Rectal smooth muscle tissue (tissue), 1 donor: Measurements from ENCODE around the gene LUC7L.

Source experiments
- H3K27ac ChIP-seq: one replicate; pipeline ENCODE4 v1.7.0; 2013; ENCODE audit warnings: low read depth, low read length, inconsistent platforms
- H3K27me3 ChIP-seq: one replicate; pipeline ENCODE4 v1.7.0; 2013; ENCODE audit warnings: low read length; ENCODE audit not compliant: control insufficient read depth, insufficient read depth
- H3K36me3 ChIP-seq: one replicate; pipeline ENCODE4 v1.7.0; 2013; ENCODE audit warnings: low read length; ENCODE audit not compliant: control insufficient read depth, insufficient read depth
- H3K4me1 ChIP-seq: one replicate; pipeline ENCODE4 v1.7.0; 2013; ENCODE audit warnings: low read length; ENCODE audit not compliant: control insufficient read depth, insufficient read depth
- H3K4me3 ChIP-seq: one replicate; pipeline ENCODE4 v1.7.0; 2013; ENCODE audit warnings: low read length
- H3K9ac ChIP-seq: one replicate; pipeline ENCODE4 v1.7.0; 2013; ENCODE audit warnings: low read length

LUC7L gene, protein sequence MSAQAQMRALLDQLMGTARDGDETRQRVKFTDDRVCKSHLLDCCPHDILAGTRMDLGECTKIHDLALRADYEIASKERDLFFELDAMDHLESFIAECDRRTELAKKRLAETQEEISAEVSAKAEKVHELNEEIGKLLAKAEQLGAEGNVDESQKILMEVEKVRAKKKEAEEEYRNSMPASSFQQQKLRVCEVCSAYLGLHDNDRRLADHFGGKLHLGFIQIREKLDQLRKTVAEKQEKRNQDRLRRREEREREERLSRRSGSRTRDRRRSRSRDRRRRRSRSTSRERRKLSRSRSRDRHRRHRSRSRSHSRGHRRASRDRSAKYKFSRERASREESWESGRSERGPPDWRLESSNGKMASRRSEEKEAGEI

GRCh38 chr16:228852-229730 is at the start of gene LUC7L:
TSS of gene LUC7L (minus strand) at chr16:229449. CDS start at chr16:229339, 110 bp downstream.
- Histone ChIP-seq H3K27me3 (no peaks in the 10 kb centered on the region), H3K4me3 (peak within 1 kb of the TSS; percentile 89), H3K36me3 (peaks cover 13% of the 10 kb centered on the region), H3K27ac (peak within 1 kb of the TSS; percentile 95), H3K9ac (peak within 1 kb of the TSS; percentile 92), H3K4me1 (peaks cover 8% of the 10 kb centered on the region)

- Histone ChIP-seq H3K4me1 (no peaks in the 10 kb centered on the region), H3K27ac (no peak overlapping the region), H3K36me3 (no peaks in the 10 kb centered on the region), H3K4me3 (no peak overlapping the region), H3K27me3 (peaks cover 4% of the 10 kb centered on the region), H3K9ac (no peak overlapping the region)
These were observed 49.7 kb upstream of the LUC7L start for GRCh38 chr16:278863-279366.

- Histone ChIP-seq H3K9ac (no peak overlapping the region), H3K4me1 (no peaks in the 10 kb centered on the region), H3K4me3 (no peak overlapping the region), H3K36me3 (no peaks in the 10 kb centered on the region), H3K27me3 (peaks cover 4% of the 10 kb centered on the region), H3K27ac (no peak overlapping the region)
These were observed 47.3 kb upstream of the LUC7L start for GRCh38 chr16:276426-277077.

- no peak within 1 kb of the TSS for H3K27ac ChIP-seq
- no peaks in the 10 kb centered on the region for H3K27me3 ChIP-seq
- peak within 1 kb of the TSS; percentile 73 for H3K4me3 ChIP-seq
- H3K36me3 ChIP-seq = no peaks in the 10 kb centered on the region
- H3K9ac ChIP-seq = no peak within 1 kb of the TSS
- H3K4me1 ChIP-seq = no peaks in the 10 kb centered on the region
These were observed 46.6 kb upstream of the LUC7L start, which contains the start of gene RGS11 for GRCh38 chr16:275786-276232. TSS of gene RGS11 (minus strand) at chr16:275944. CDS start at chr16:275911, 33 bp downstream.

DNA sequence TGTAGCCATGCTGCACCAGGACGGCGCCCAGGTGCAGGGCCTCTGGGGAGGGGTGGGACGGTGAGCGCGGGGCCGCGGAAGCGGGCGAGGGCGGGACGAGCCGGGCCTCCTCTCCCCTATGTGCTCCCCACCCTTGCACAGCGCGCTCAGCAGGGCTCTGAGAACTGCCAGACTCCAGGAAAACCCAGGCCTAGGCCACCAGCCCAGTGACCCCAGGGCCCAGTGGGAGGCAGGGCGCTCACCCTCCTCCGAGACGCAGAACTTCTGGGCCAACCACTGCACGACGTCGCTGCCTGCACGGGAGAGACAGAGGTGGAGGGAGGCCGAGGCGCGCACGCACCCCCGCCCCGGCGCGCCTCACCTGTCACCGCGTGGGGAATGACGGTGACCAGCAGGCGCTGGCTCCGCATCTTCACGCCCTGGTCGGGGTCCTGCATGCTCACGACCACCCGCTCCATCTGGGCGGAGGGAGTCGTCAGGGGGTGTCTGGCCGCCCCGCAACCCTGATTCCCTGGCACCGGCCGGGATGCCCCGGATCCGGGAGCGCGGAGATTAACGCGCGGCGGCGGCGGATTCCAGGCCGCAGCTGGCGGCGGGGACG is 45.9 kb upstream of the LUC7L start:
- Histone ChIP-seq H3K4me3 (peak overlapping the region; percentile 73), H3K4me1 (no peaks in the 10 kb centered on the region), H3K36me3 (no peaks in the 10 kb centered on the region), H3K9ac (no peak overlapping the region), H3K27me3 (no peaks in the 10 kb centered on the region), H3K27ac (no peak overlapping the region)

GRCh38 chr16:273547-274421 is 44.5 kb upstream of the LUC7L start:
- H3K4me1 ChIP-seq = no peaks in the 10 kb centered on the region

DNA sequence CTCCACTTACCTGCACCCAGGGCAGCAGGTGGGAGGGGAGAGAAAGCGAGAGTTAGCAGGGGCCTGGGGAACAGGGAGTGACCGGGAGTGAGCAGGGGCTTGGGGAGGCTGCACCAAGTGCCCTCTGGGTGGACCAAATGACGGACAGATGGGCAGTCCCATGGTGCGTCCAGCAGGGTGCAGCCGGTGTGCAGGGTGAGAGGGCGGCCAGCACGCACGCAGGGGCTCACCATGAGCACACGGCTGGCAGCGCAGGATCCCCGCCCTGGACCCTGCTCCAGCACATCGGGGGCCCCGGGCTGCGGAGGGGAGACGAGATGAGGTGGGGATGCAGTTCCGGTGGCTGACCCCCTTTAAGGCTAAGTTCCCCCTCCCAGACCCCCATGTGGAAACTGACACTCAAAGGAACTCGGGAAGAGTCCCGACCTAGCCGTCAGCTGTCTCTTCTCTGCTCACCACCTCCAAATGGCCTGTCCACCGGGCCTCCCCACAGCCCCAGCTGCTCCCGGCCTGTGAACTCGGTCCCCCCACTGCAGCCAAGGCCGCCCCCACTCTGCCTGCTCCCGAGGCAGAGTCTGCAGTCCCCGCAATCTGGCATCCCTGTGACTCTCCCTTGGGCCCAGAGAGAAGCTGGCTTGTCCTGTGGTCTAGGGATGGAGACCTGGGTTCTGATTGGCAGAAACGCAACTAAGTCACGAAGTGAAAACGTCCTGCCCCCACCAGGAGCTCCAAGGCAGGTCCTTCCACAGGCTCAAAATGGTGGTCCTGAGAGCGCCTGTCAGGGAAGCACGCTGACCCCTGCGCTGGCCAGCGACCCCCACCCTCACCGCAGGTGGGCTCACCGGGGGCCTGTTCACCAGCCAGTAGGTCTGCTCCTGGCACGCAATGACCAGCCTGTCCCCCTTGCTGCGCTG is 43.6 kb upstream of the LUC7L start:
- Histone ChIP-seq H3K27ac (no peak overlapping the region), H3K4me3 (no peak overlapping the region), H3K36me3 (no peaks in the 10 kb centered on the region), H3K9ac (no peak overlapping the region), H3K27me3 (no peaks in the 10 kb centered on the region), H3K4me1 (no peaks in the 10 kb centered on the region)

More at GRCh38 chr16:273547-274421, 44.5 kb upstream of the LUC7L start:
- Histone ChIP-seq H3K4me3 (no peak overlapping the region), H3K27me3 (no peaks in the 10 kb centered on the region), H3K9ac (no peak overlapping the region), H3K36me3 (no peaks in the 10 kb centered on the region), H3K27ac (no peak overlapping the region)

- Histone ChIP-seq H3K9ac (no peak overlapping the region), H3K4me1 (no peaks in the 10 kb centered on the region), H3K36me3 (peaks cover under 1% of the 10 kb centered on the region), H3K27ac (no peak overlapping the region), H3K27me3 (no peaks in the 10 kb centered on the region), H3K4me3 (no peak overlapping the region)
These were observed 41.4 kb upstream of the LUC7L start for GRCh38 chr16:270381-271255.

- H3K4me3 ChIP-seq = no peak overlapping the region
- H3K9ac ChIP-seq = no peak overlapping the region
- H3K27ac ChIP-seq = no peak overlapping the region
- no peaks in the 10 kb centered on the region for H3K27me3 ChIP-seq
- H3K4me1 ChIP-seq = no peaks in the 10 kb centered on the region
- H3K36me3 ChIP-seq = peaks cover 5% of the 10 kb centered on the region
These were observed 40.0 kb upstream of the LUC7L start for GRCh38 chr16:269061-269796.
